ENCODE data around the gene EPYC.

EPYC gene

GRCh38 chr12:91037276-91037675, 32.5 kb upstream of the EPYC start:
- DNase-seq (ENCODE audit: low spot score) = no peak
- in situ Hi-C loops (cut with MboI; ENCODE audit: low sequenced_read_pairs, unreplicated experiment) = no loop called here
- no peak for TF ChIP-seq CTCF (IDR thresholded peaks at IDR 0.05; ENCODE audit: borderline replicate concordance, control extremely low read depth, extremely low read depth, insufficient read depth, missing control alignments)

GRCh38 chr12:91033251-91033650, 28.5 kb upstream of the EPYC start:
- no peak for DNase-seq (ENCODE audit: low spot score)
- in situ Hi-C loops (cut with MboI; ENCODE audit: low sequenced_read_pairs, unreplicated experiment) = no loop called here
- TF ChIP-seq CTCF (IDR thresholded peaks at IDR 0.05; ENCODE audit: borderline replicate concordance, control extremely low read depth, extremely low read depth, insufficient read depth, missing control alignments) = no peak

DNA sequence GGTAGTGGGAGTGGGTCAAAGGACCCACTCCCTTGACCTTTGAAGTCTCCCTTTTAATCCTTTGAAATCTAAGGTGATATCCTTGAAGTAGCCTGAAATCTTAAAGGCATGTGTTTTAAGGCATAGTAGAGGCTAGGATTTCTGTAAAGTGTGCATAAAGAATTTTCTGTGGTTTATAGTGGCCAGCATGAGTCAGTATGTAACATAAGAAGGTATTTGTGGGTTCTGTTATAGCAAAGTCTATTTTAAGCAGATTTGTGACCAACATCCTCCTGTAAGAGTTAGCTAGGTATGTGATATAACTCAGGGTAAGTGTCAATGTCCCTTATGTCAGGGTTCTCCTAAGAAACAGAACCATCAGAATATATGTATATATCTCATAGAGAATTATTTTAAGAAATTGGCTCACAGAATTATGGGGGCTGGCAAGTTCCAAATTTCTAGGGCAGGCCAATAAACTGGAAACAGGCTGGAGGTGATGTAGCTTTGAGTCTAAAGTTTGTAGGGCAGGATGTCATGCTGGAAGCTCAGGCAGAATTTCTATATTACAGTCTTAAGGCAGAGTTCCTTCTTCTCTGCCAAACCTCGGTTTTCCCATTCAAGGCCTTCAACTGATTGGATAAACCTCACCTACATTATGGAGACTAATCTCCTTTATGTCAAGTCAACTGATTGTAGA, 18.7 kb upstream of the EPYC start:
- in situ Hi-C loops (cut with MboI; ENCODE audit: low sequenced_read_pairs, unreplicated experiment) = no loop called here
- no peak for DNase-seq (ENCODE audit: low spot score)
- no peak for TF ChIP-seq CTCF (IDR thresholded peaks at IDR 0.05; ENCODE audit: borderline replicate concordance, control extremely low read depth, extremely low read depth, insufficient read depth, missing control alignments)

GRCh38 chr12:91021076-91021475, 16.3 kb upstream of the EPYC start:
- in situ Hi-C loops (cut with MboI; ENCODE audit: low sequenced_read_pairs, unreplicated experiment) = no loop called here
- TF ChIP-seq CTCF (IDR thresholded peaks at IDR 0.05; ENCODE audit: borderline replicate concordance, control extremely low read depth, extremely low read depth, insufficient read depth, missing control alignments) = no peak
- no peak for DNase-seq (ENCODE audit: low spot score)

GRCh38 chr12:91019455-91019854, 14.7 kb upstream of the EPYC start:
- in situ Hi-C loops (cut with MboI; ENCODE audit: low sequenced_read_pairs, unreplicated experiment) = no loop called here
- no peak for DNase-seq (ENCODE audit: low spot score)
- TF ChIP-seq CTCF (IDR thresholded peaks at IDR 0.05; ENCODE audit: borderline replicate concordance, control extremely low read depth, extremely low read depth, insufficient read depth, missing control alignments) = no peak

GRCh38 chr12:91017511-91018263, 12.9 kb upstream of the EPYC start:
- in situ Hi-C loops (cut with MboI; ENCODE audit: low sequenced_read_pairs, unreplicated experiment) = no loop called here
- TF ChIP-seq CTCF (IDR thresholded peaks at IDR 0.05; ENCODE audit: borderline replicate concordance, control extremely low read depth, extremely low read depth, insufficient read depth, missing control alignments) = no peak
- no peak for DNase-seq (ENCODE audit: low spot score)

All from GM13976 (cell line).